SK-N-MC (cell line): ENCODE measurements around the gene WSB2.

Experiments
- EZH2 ChIP-seq: fragments of 200-600 bp; sonication (generic); IDR thresholded peaks from one replicate; pipeline ENCODE4 v1.6.1; 2017; ENCODE audit warnings: antibody characterized with exemption
- POLR2AphosphoS5 ChIP-seq: IDR thresholded peaks from 2 replicates; pipeline ENCODE4 v1.6.1; 2012; ENCODE audit warnings: mild to moderate bottlenecking, low read depth, low read length, borderline replicate concordance

GRCh38 chr12:118035190-118036041 is 25.6 kb downstream of the WSB2 start:
- TF ChIP-seq EZH2 (no peak), POLR2AphosphoS5 (no peak)
